GM23248 (cell line): ENCODE data around the gene PHEX. TPM values are rescaled to one million over a fixed set of nuclear protein-coding genes. Genes with fewer than 3 reads are reported as not detected.

Experiments used
- DNase-seq: peaks from one replicate; pipeline ENCODE4 v3.0.0-alpha.2; 2015
- H2AFZ ChIP-seq: fragments of 200-600 bp; sonication (generic); 2 replicates; pipeline ENCODE4 v1.6.1; 2016; ENCODE audit warnings: antibody characterized with exemption
- H3F3A ChIP-seq: fragments of 200-600 bp; sonication (generic); 2 replicates; pipeline ENCODE4 v1.6.1; 2016; ENCODE audit warnings: mild to moderate bottlenecking, antibody characterized with exemption, mixed run types; ENCODE audit not compliant: insufficient read depth
- H3K27ac ChIP-seq: fragments of 200-600 bp; sonication (generic); 2 replicates; pipeline ENCODE4 v1.5.1; 2016; ENCODE audit warnings: mild to moderate bottlenecking
- H3K27me3 ChIP-seq: fragments of 200-600 bp; sonication (generic); replicated peaks from 2 replicates; pipeline ENCODE4 v1.6.1; 2016; ENCODE audit warnings: mild to moderate bottlenecking; ENCODE audit not compliant: insufficient read depth
- H3K36me3 ChIP-seq: fragments of 200-600 bp; sonication (generic); 2 replicates; pipeline ENCODE4 v1.6.1; 2016; ENCODE audit warnings: low read depth, mild to moderate bottlenecking
- H3K4me1 ChIP-seq: fragments of 200-600 bp; sonication (generic); 2 replicates; pipeline ENCODE4 v1.6.1; 2016; ENCODE audit warnings: mild to moderate bottlenecking; ENCODE audit not compliant: insufficient read depth
- H3K4me2 ChIP-seq: fragments of 200-600 bp; sonication (generic); one replicate; pipeline ENCODE4 v1.6.1; 2016; ENCODE audit warnings: mild to moderate bottlenecking; ENCODE audit not compliant: unreplicated experiment
- H3K4me3 ChIP-seq: fragments of 200-600 bp; sonication (generic); 2 replicates; pipeline ENCODE4 v1.5.1; 2016; ENCODE audit warnings: mild to moderate bottlenecking
- H3K79me2 ChIP-seq: fragments of 200-600 bp; sonication (generic); 2 replicates; pipeline ENCODE4 v1.6.1; 2016; ENCODE audit warnings: mild to moderate bottlenecking; ENCODE audit not compliant: insufficient read depth
- H3K9ac ChIP-seq: fragments of 200-600 bp; sonication (generic); 2 replicates; pipeline ENCODE4 v1.6.1; 2016; ENCODE audit warnings: mild to moderate bottlenecking
- H3K9me2 ChIP-seq: fragments of 200-600 bp; sonication (generic); 2 replicates; pipeline ENCODE4 v1.6.1; 2016; ENCODE audit warnings: mixed run types, mild to moderate bottlenecking, moderate library complexity; ENCODE audit not compliant: insufficient read depth
- H3K9me3 ChIP-seq: fragments of 200-600 bp; sonication (generic); one replicate; pipeline ENCODE4 v1.6.1; 2017; ENCODE audit warnings: low read depth
- H4K20me1 ChIP-seq: fragments of 200-600 bp; sonication (generic); 2 replicates; pipeline ENCODE4 v1.6.0; 2016; ENCODE audit not compliant: insufficient read depth
- EZH2 ChIP-seq: fragments of 200-600 bp; sonication (generic); IDR thresholded peaks from 2 replicates; pipeline ENCODE4 v1.6.1; 2018; ENCODE audit warnings: antibody characterized with exemption, mild to moderate bottlenecking; ENCODE audit not compliant: insufficient read depth, poor library complexity, severe bottlenecking
- EZH2phosphoT487 ChIP-seq: fragments of 200-600 bp; sonication (generic); IDR thresholded peaks from 2 replicates; pipeline ENCODE4 v1.6.1; 2018; ENCODE audit warnings: antibody characterized with exemption, moderate library complexity, mild to moderate bottlenecking, low read depth; ENCODE audit not compliant: insufficient read depth
- WGBS, 2 experiments: methylation state at CpG; one replicate each; pipeline ENCODE4 v1.1.6; 2015 to 2017; ENCODE audit warnings: low lambda C conversion rate in 2 of 2, low coverage in 1 of 2; ENCODE audit errors: missing lambda C conversion rate in 2 of 2; 5-methylcytosine and 5-hydroxymethylcytosine counted together
- in situ Hi-C: fragments of 300-500 bp; cut with MboI; formaldehyde crosslinking; loops from 2 replicates; pipeline ENCODE4 v1.15.0; 2020
- polyA plus RNA-seq: library from polyadenylated mRNA; unstranded; fragments of >200 nt; fragmentation: Nextera tagmentation; extraction: Ambion mirVana; gene quantifications from 2 replicates; pipeline ENCODE4 v1.2.1, GENCODE V29; 2016
- total RNA-seq: library from RNA; depleted of rRNA; stranded (reverse); fragments of >200 nt; shearing (Covaris generic); gene quantifications from 2 replicates; pipeline ENCODE4 v1.2.3, GENCODE V29; 2014

PHEX gene
- total and polyA plus RNA-seq, 2 experiments from 2014 or later: 0.64 to 0.65 TPM

- H4K20me1 ChIP-seq: no peaks in the 10 kb centered on the region
- 97 to 100% methylated on average over 2 of the region's 2 CpGs for WGBS, 2 experiments
- H3K9me2 ChIP-seq: no peaks in the 10 kb centered on the region
- in situ Hi-C loops: no loop called here
- no peak for DNase-seq
- H3K9me3 ChIP-seq: no peaks in the 10 kb centered on the region
- peak overlapping the region; percentile 35 for H3K4me2 ChIP-seq
- peak overlapping the region; percentile 63 for H3K9ac ChIP-seq
- H2AFZ ChIP-seq: no peak overlapping the region
- no peak overlapping the region for H3K4me3 ChIP-seq
- peaks cover 16% of the 10 kb centered on the region for H3F3A ChIP-seq
- TF ChIP-seq EZH2phosphoT487: no peak
- no peak for TF ChIP-seq EZH2
- no peaks in the 10 kb centered on the region for H3K36me3 ChIP-seq
- peaks cover 18% of the 10 kb centered on the region for H3K4me1 ChIP-seq
- peak overlapping the region; percentile 83 for H3K27ac ChIP-seq
- no peaks in the 10 kb centered on the region for H3K27me3 ChIP-seq
- no peaks in the 10 kb centered on the region for H3K79me2 ChIP-seq
Observed at GRCh38 chrX:22105971-22106370, 73.8 kb downstream of the PHEX start.

- Histone ChIP-seq H4K20me1 (no peaks in the 10 kb centered on the region), H3K27ac (no peak overlapping the region), H3K4me2 (no peak overlapping the region), H3K36me3 (no peaks in the 10 kb centered on the region), H3K4me1 (peaks cover 18% of the 10 kb centered on the region), H3K9me3 (no peaks in the 10 kb centered on the region), H3K9me2 (no peaks in the 10 kb centered on the region), H3K9ac (no peak overlapping the region), H3K79me2 (no peaks in the 10 kb centered on the region), H3K27me3 (no peaks in the 10 kb centered on the region), H2AFZ (no peak overlapping the region), H3K4me3 (no peak overlapping the region), H3F3A (peaks cover 16% of the 10 kb centered on the region)
- TF ChIP-seq EZH2phosphoT487: no peak
- no peak for TF ChIP-seq EZH2
- 11 to 16% methylated on average over 1 of the region's 1 CpG for WGBS, 2 experiments
- in situ Hi-C loops: no loop called here
- peak; percentile 65 for DNase-seq
Observed at GRCh38 chrX:22109442-22109841, 77.3 kb downstream of the PHEX start.

DNA sequence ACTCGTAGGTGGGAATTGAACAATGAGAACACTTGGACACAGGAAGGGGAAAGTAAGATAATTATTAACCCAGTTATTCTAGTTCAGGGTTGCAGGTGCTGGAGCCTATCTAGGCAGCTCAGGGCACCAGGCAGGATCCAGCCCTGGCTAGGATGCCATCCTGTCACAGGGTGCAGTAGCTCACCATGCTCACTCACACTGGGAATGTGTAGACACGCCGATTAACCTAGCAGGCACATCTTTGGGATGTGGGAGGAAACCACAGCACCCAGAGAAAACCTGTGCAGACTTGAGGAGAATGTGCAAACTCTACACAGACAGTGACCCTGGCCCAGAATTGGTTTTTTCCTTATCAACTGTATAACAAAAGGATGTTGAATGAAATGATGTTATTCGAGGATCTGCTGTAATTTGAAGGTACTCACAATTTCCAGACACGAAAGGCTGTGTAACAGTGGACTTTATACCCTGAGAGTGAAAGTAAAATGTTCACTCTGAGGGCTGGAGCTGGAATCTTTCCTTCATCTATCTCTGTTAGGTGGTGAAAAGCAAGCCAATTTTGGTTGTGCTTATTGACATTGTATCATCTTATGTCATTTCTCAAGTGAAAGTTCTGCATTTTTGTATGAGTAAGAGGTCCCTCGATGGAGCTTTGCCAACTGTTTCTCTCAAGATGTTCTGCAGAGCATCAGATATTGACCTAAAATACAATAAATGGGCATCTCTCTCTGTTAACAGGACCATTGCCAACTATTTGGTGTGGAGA lies 78.8 kb downstream of the PHEX start:
- Histone ChIP-seq H2AFZ (no peak overlapping the region), H3K79me2 (no peaks in the 10 kb centered on the region), H3K4me2 (no peak overlapping the region), H3K27ac (no peak overlapping the region), H3K27me3 (no peaks in the 10 kb centered on the region), H3F3A (peaks cover 10% of the 10 kb centered on the region), H3K9ac (no peak overlapping the region), H3K36me3 (no peaks in the 10 kb centered on the region), H4K20me1 (no peaks in the 10 kb centered on the region), H3K4me1 (peaks cover 8% of the 10 kb centered on the region), H3K9me3 (no peaks in the 10 kb centered on the region), H3K9me2 (no peaks in the 10 kb centered on the region), H3K4me3 (no peak overlapping the region)
- 51 to 70% methylated on average over 4 to 6 of the region's 6 CpGs for WGBS, 2 experiments
- TF ChIP-seq EZH2 (no peak), EZH2phosphoT487 (no peak)
- in situ Hi-C loops: no loop called here
- DNase-seq: peak; percentile 26

GRCh38 chrX:22116605-22117546 lies 84.8 kb downstream of the PHEX start:
- no peaks in the 10 kb centered on the region for H3K36me3 ChIP-seq
- H3K9me2 ChIP-seq: no peaks in the 10 kb centered on the region
- in situ Hi-C loops: no loop called here

More at GRCh38 chrX:22116605-22117546, 84.8 kb downstream of the PHEX start:
- 81 to 89% methylated on average over 7 of the region's 7 CpGs for WGBS, 2 experiments
- H3K27me3 ChIP-seq: no peaks in the 10 kb centered on the region
- no peak for DNase-seq
- no peak overlapping the region for H3K4me3 ChIP-seq
- no peaks in the 10 kb centered on the region for H4K20me1 ChIP-seq
- TF ChIP-seq EZH2phosphoT487: no peak
- TF ChIP-seq EZH2: no peak
- no peaks in the 10 kb centered on the region for H3K4me1 ChIP-seq
- H3F3A ChIP-seq: no peaks in the 10 kb centered on the region
- H2AFZ ChIP-seq: no peak overlapping the region
- H3K9ac ChIP-seq: no peak overlapping the region
- H3K4me2 ChIP-seq: no peak overlapping the region
- H3K79me2 ChIP-seq: no peaks in the 10 kb centered on the region
- H3K9me3 ChIP-seq: no peaks in the 10 kb centered on the region
- no peak overlapping the region for H3K27ac ChIP-seq
